ENCODE results near the gene ZDHHC22. TPM values are rescaled to one million over a fixed set of nuclear protein-coding genes. Genes with fewer than 3 reads are reported as not detected.

The ZDHHC22 gene
- polyA plus RNA-seq, 1 donor from 2014 or later, result 4.3 TPM

DNA sequence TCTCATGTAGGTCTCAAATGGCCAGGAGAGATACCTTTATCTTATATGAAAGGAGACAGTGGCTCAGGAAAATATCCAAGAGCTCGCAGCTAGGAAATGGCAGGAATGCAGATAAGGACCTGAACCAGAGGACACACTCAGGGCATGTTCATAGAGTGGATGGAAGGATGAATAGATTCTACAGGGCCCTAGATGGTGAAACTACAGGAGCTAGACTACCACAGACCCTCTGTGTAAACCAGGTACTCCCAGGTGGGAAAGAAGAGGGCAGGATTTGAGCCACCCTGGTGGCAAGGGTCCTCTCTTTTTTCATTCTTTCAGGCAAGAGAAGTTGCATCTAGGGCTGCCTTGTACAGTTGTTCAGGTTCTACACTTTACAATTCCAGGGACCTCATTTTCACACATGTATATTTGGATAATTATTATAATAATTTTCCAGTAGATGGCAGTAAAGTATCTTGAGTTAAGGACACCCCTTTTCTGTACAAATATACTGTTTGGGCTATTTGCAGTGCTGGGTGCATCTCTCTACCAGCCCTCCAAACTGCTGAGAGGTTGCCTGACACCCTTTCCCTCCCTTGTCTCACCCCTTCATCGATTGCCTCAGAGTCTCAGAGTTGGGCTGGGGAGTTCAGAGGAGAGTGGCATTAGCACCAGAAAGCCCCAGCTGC, 10.5 kb upstream of the ZDHHC22 start:
- Histone ChIP-seq H3K9ac (ENCODE audit: low read length) (no peak overlapping the region), H3K27ac (ENCODE audit: low read length) (no peak overlapping the region), H3K27me3 (ENCODE audit: insufficient read depth, low read depth, low read length) (no peaks in the 10 kb centered on the region), H3K36me3 (ENCODE audit: insufficient read depth, low read length) (no peaks in the 10 kb centered on the region), H3K4me2 (ENCODE audit: low read length) (no peak overlapping the region), H3K79me2 (replicated peaks; ENCODE audit: insufficient read depth, low read length) (no peaks in the 10 kb centered on the region), H2AFZ (ENCODE audit: low read depth, low read length) (no peak overlapping the region), H3K9me2 (ENCODE audit: insufficient read depth, low read length) (no peaks in the 10 kb centered on the region), H3F3A (ENCODE audit: insufficient read depth, low read length, poor library complexity, severe bottlenecking) (no peaks in the 10 kb centered on the region), H3K9me3 (ENCODE audit: low read length) (no peaks in the 10 kb centered on the region), H3K4me3 (ENCODE audit: low read length) (no peak overlapping the region), H4K20me1 (ENCODE audit: insufficient read depth) (no peaks in the 10 kb centered on the region)
- TF ChIP-seq RAD21 (conservative IDR thresholded peaks at IDR 0.05) (peak; percentile 75), TAF1 (IDR thresholded peaks at IDR 0.05; ENCODE audit: low read depth) (no peak), EP300 (conservative IDR thresholded peaks at IDR 0.05; ENCODE audit: poor library complexity, severe bottlenecking) (no peak), SMC3 (conservative IDR thresholded peaks at IDR 0.05; ENCODE audit: poor library complexity) (peak; percentile 74), POLR2AphosphoS5 (IDR thresholded peaks at IDR 0.05) (no peak), EZH2 (IDR thresholded peaks at IDR 0.05; ENCODE audit: borderline replicate concordance, insufficient read depth, low read length, poor library complexity, severe bottlenecking) (no peak), MXI1 (conservative IDR thresholded peaks at IDR 0.05; ENCODE audit: poor library complexity, severe bottlenecking) (no peak)
- TF ChIP-seq, protein P1, sequence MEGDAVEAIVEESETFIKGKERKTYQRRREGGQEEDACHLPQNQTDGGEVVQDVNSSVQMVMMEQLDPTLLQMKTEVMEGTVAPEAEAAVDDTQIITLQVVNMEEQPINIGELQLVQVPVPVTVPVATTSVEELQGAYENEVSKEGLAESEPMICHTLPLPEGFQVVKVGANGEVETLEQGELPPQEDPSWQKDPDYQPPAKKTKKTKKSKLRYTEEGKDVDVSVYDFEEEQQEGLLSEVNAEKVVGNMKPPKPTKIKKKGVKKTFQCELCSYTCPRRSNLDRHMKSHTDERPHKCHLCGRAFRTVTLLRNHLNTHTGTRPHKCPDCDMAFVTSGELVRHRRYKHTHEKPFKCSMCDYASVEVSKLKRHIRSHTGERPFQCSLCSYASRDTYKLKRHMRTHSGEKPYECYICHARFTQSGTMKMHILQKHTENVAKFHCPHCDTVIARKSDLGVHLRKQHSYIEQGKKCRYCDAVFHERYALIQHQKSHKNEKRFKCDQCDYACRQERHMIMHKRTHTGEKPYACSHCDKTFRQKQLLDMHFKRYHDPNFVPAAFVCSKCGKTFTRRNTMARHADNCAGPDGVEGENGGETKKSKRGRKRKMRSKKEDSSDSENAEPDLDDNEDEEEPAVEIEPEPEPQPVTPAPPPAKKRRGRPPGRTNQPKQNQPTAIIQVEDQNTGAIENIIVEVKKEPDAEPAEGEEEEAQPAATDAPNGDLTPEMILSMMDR (IDR thresholded peaks at IDR 0.05; ENCODE audit: poor library complexity, severe bottlenecking), result peak; percentile 67
- TF ChIP-seq, protein P2, sequence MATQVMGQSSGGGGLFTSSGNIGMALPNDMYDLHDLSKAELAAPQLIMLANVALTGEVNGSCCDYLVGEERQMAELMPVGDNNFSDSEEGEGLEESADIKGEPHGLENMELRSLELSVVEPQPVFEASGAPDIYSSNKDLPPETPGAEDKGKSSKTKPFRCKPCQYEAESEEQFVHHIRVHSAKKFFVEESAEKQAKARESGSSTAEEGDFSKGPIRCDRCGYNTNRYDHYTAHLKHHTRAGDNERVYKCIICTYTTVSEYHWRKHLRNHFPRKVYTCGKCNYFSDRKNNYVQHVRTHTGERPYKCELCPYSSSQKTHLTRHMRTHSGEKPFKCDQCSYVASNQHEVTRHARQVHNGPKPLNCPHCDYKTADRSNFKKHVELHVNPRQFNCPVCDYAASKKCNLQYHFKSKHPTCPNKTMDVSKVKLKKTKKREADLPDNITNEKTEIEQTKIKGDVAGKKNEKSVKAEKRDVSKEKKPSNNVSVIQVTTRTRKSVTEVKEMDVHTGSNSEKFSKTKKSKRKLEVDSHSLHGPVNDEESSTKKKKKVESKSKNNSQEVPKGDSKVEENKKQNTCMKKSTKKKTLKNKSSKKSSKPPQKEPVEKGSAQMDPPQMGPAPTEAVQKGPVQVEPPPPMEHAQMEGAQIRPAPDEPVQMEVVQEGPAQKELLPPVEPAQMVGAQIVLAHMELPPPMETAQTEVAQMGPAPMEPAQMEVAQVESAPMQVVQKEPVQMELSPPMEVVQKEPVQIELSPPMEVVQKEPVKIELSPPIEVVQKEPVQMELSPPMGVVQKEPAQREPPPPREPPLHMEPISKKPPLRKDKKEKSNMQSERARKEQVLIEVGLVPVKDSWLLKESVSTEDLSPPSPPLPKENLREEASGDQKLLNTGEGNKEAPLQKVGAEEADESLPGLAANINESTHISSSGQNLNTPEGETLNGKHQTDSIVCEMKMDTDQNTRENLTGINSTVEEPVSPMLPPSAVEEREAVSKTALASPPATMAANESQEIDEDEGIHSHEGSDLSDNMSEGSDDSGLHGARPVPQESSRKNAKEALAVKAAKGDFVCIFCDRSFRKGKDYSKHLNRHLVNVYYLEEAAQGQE (IDR thresholded peaks at IDR 0.05; ENCODE audit: borderline replicate concordance), result no peak

DNA sequence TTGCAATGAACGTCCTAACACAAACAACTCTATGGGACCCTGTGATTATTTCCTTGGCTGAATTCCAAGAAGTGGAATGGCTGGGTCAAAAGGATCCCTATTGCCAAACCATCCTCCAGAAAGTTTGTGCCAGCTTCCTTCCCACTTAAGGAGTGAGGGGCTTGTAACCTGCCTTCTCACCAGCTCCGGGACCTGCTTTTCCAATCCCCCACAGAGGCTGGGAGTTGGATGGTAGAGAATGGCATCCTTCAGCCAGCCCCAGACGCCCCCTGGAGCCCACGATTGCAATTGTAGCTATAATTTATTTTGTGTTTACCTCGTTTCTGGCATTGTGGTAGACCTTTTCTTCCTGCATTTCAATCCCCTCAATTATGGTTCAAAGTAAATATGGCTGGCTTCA, 9.7 kb upstream of the ZDHHC22 start:
- Histone ChIP-seq H3K27me3 (ENCODE audit: insufficient read depth, low read depth, low read length) (peaks cover 6% of the 10 kb centered on the region), H3K27ac (ENCODE audit: low read length) (no peak overlapping the region), H3K9ac (ENCODE audit: low read length) (no peak overlapping the region), H4K20me1 (ENCODE audit: insufficient read depth) (no peaks in the 10 kb centered on the region), H3K9me3 (ENCODE audit: low read length) (no peaks in the 10 kb centered on the region), H3K4me2 (ENCODE audit: low read length) (no peak overlapping the region), H3K79me2 (replicated peaks; ENCODE audit: insufficient read depth, low read length) (no peaks in the 10 kb centered on the region), H3K36me3 (ENCODE audit: insufficient read depth, low read length) (no peaks in the 10 kb centered on the region), H2AFZ (ENCODE audit: low read depth, low read length) (no peak overlapping the region), H3K4me3 (ENCODE audit: low read length) (no peak overlapping the region), H3F3A (ENCODE audit: insufficient read depth, low read length, poor library complexity, severe bottlenecking) (no peaks in the 10 kb centered on the region), H3K9me2 (ENCODE audit: insufficient read depth, low read length) (no peaks in the 10 kb centered on the region)
- TF ChIP-seq, protein P1 (IDR thresholded peaks at IDR 0.05; ENCODE audit: poor library complexity, severe bottlenecking), result peak; percentile 74
- TF ChIP-seq EZH2 (IDR thresholded peaks at IDR 0.05; ENCODE audit: borderline replicate concordance, insufficient read depth, low read length, poor library complexity, severe bottlenecking) (no peak), RAD21 (conservative IDR thresholded peaks at IDR 0.05) (peak; percentile 68), MXI1 (conservative IDR thresholded peaks at IDR 0.05; ENCODE audit: poor library complexity, severe bottlenecking) (no peak), SMC3 (conservative IDR thresholded peaks at IDR 0.05; ENCODE audit: poor library complexity) (peak; percentile 75)
- TF ChIP-seq, protein P2 (IDR thresholded peaks at IDR 0.05; ENCODE audit: borderline replicate concordance), result no peak

Measured in neural cell (in vitro differentiated cells).